GM19438 (cell line): ENCODE measurements around the gene SEMA5B.

Source experiments
- ATAC-seq: cut with Tn5 transposase; IDR thresholded peaks from one replicate; pipeline ENCODE4 v1.9.1; 2021; ENCODE audit warnings: low read depth; ENCODE audit not compliant: unreplicated experiment

Gene SEMA5B

GRCh38 chr3:122947738-122948137, 79.8 kb downstream of the SEMA5B start:
- no peak for ATAC-seq

GRCh38 chr3:122947196-122947595, 80.4 kb downstream of the SEMA5B start:
- no peak for ATAC-seq

- ATAC-seq: no peak
Measured at GRCh38 chr3:122946185-122946584, 81.4 kb downstream of the SEMA5B start.

DNA sequence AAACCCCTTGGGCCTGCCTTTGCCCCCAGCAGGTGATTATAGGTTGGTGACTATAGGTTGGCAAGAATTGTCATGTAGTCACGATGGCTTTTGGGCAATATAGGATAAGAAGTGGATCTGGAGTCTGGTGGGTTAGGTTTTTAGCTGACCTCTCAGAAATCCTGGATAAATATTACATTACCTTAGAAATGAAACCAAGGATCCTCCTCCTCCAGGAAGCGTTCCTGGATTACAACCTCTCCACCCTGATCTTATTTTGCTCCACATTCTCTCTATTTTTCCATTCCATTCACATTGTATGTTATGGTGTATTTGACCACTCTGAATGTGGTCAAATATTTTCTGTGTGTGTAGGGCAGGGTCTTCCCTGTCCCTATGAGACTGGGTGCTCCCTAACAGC, 82.3 kb downstream of the SEMA5B start:
- ATAC-seq: no peak

- no peak for ATAC-seq
Measured at GRCh38 chr3:122944671-122945161, 82.8 kb downstream of the SEMA5B start.

DNA sequence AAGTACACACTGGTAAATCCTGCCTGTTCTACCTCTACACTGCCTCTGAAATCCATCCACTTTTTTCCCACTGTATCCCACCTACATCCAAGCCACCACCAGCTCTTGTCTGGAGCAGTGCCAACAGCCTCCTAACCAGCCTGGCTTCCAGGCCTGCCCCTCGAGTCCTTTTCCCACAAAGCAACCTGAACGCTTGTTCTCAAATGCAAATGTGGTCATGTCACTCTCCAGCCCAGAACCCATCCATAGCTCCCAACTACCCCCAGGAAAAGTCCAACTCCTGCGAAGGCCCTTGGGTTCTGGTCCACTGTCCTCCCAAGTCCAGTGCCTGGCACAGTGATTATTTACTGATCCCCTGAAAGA, 83.8 kb downstream of the SEMA5B start:
- ATAC-seq: no peak

- peak; percentile 70 for ATAC-seq
Measured at GRCh38 chr3:122942937-122943827, 84.4 kb downstream of the SEMA5B start.

- ATAC-seq: no peak
Measured at GRCh38 chr3:122942239-122942638, 85.3 kb downstream of the SEMA5B start.

DNA sequence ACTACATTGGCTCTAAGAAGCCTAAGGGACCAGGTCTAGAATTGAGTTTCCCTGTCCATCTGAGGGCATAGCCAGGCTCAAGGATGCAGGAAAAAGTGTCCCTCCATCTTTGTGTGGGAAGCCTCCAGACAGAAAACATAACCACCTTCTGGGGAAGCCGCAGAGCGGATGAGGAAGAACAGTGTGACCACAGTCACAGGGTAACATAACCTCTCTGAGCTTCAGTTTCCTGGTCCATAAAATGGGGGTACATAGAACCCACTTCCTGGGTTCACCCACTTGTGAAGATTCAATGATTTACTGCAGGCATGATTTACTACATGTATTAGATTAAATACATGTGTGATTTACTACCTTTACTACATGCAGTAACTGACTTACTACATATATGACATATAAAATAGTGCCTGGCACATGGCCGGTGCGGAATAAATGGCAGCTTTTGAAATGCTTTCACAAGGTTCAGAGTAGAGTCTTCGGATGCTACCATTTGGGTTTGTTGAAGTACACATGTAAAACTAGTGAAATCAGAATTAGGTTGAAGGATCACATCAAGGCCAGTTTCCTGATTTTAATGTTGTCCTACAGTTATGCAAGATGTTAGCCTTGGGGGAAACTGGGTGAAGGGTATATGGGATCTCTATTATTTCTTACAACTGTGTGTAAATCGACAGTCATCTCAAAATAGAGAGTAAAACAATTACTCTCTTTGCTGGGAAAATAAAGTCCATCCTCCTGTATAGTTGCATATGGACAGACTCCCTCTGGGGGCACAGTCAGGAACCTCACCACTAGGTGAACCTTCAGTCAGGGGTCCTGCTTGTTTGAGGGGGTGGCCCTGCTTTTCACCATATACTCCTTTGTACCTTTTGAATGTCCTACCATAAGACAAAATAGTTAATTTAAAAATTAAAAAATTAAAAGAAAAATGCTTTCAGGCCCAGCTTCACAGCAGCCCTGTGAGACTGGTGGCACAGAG, 86.0 kb downstream of the SEMA5B start:
- ATAC-seq: no peak

- ATAC-seq: no peak
Measured at GRCh38 chr3:122940628-122941086, 86.9 kb downstream of the SEMA5B start.

DNA sequence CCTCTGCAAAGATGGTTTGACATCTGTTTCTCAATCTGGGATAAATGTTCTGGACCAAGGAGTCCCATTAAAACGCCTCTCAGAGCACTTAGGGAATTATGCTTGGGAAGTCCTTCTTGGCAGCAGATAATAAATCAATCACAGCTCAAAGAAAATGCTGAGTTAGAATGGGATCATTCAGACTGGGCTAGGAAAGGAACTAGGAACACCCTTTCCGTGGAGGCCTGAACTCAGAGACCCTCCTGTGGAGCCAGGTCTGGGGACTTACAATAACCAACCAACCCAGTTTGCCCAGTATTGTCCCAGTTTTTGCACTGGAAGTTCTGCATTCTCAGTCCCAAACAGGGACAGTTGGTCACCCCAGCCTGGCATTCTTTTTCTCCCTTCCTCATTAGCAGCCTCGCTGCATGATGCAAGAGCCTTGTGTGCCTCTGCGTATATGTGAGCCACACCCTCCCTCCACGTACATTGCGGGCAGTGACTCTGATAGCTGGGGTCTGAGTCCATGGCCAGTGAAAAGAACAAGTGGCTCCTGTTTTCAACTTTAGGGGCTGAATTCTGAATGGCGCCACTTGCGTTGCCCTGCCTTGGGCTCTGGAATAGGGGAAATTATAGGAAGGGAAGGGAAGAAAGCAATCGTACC, 88.7 kb downstream of the SEMA5B start:
- no peak for ATAC-seq

DNA sequence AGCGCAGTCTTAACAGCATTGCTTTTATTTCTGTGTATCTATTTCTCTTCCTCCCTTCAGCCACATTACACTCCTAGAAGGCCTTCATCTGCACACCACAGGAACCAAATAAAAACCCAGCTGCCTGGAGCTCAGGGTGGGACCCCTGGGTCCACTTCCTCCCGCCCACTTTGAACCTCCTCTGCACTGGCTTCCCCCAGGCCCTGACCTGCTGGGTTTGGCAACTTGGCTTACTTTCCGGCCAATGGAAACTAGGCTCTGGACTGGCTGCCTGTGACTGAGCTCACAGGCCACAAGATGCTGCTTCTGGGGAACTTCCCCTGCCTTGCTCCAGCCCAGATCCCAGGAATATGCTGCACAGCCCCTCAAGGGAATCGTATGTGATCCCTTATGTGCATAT, 89.8 kb downstream of the SEMA5B start:
- no peak for ATAC-seq

DNA sequence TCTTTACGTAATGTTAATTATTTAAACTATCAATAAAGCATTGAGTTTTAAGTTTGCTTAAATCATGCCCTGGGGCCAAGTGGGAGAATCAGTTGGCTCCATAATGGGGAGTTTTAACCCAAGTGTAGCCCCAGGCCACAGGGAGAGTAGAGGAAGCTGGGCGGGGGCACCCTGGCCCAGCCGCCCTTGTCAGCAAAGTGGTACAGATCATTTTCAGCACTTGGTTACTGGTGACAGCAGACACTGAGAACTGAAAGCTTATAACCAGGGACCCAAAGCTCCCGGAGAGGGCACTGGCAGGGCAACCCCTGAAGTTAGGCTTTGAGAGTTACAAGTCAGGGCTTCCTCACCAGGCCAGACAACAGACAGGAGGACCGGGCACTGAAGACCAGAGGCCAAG, 90.6 kb downstream of the SEMA5B start:
- ATAC-seq: no peak

DNA sequence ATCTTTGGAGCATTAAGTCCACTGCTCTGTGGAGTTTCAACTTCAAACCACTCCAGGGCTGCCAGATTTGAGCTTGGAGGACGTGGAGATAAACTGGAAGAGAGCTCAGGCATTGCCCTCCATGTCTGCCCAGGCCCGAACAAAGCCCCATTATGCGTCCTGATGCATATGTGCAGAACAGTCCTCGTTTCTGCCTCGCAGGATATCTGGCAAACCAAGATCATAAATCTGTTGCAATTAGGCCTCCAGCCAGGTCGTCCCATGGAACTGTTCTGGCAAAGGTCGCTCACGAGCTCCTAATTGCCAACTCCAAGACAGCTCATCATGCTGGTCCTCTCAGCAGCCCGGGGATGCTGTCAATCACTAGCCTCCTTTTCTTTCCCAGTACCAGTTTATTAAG, 91.2 kb downstream of the SEMA5B start:
- ATAC-seq: no peak

DNA sequence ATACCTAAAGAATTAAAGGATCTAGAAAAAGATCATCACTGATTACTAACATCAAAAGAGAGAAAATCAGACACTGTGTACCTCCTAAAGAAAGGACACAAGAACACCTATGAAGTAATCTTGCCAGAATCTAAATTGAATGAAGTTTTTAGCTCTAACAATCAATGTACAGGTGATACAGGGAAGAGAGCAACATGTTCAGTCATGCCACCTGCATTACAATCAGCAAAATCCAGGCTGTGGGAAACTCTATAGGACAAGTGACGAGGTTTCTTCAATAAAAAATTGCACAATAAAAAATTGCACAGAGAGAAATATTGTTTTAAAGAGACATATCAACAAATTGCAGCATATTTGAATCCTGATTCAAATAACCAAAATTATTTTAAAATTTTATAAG, 93.3 kb downstream of the SEMA5B start:
- no peak for ATAC-seq

GRCh38 chr3:122932251-122932967, 95.2 kb downstream of the SEMA5B start:
- no peak for ATAC-seq

- ATAC-seq: no peak
Measured at GRCh38 chr3:122931636-122932035, 95.9 kb downstream of the SEMA5B start.

DNA sequence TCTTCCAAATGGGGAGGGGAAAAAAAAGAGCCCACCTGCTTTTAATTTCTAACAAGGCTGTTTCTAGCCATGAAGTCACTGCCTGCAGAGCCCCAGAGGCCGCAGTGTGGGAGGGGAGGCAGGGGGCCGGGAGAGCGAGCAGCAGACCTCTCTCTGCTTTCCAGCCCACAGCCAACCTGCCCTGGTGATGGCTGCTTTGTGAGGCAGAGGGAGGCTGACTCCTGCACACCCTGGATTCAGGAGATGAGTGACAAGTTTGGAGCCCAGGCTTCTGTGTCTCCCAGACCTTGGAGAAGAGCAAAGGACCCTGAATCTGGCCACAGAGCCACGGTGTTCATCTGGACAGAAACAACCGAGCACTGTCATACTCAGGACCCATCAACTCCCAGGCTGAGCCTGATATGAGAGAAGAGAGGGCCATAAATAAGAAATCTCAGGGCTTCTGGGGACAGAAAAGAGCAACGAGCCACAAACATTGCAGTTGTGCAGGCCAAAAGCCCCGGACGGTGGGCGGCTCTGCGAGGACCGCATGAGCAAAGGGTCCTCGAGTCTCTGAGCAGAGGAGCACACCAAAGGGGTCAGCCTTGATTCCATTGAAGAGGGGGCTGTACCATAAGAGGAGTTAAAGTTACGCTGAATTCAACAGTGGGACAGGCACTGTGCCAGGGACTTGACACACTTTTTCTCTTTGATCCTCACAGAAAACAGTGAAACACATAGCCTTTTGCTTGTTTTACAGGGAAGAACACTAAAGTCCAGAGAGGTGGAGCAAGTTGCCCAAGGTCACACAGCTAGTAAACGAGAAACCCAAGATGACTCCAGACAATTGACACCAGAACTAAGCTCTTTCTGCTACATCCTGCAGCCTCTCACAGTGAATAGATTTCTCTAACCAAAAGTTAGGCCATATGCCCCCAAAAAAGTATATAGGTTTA, 97.2 kb downstream of the SEMA5B start:
- ATAC-seq: no peak
